Stimulated activated naive CD8-positive, alpha-beta T cell treated with anti-CD3 and anti-CD28 coated beads, Interleukin-15, Interleukin-2, amounts not matched to agents 100 U/mL and 50 U/mL, for 24 hours (primary cell): ENCODE data around the gene FGL2.
"Not testable (repeated sequence)": the region's sequence is repeated elsewhere in the genome, so short reads cannot be mapped to it uniquely, and the experiment has no call there.

Experiments used
- ATAC-seq: fragments of 150-1000 bp; cut with Tn5 transposase; one replicate; pipeline ENCODE4 v1.10.0; 2021
- DNase-seq: peaks from one replicate; pipeline ENCODE4 v3.0.0; 2021

The FGL2 gene

GRCh38 chr7:77216181-77216845, 16.7 kb upstream of the FGL2 start:
- no peak for DNase-seq
- ATAC-seq, result no peak

- DNase-seq, result no peak
- ATAC-seq, result no peak
These were observed 10.0 kb upstream of the FGL2 start for GRCh38 chr7:77209479-77210139.

GRCh38 chr7:77208416-77208815, 8.8 kb upstream of the FGL2 start:
- ATAC-seq (no peak), DNase-seq (no peak)

- ATAC-seq (no peak), DNase-seq (no peak)
These were observed 6.1 kb upstream of the FGL2 start for GRCh38 chr7:77205706-77206105.

GRCh38 chr7:77202481-77202976, 2.9 kb upstream of the FGL2 start:
- DNase-seq (no peak), ATAC-seq (peak; percentile 50)

- no peak for DNase-seq
- ATAC-seq, result no peak
These were observed 923 bp upstream of the FGL2 start for GRCh38 chr7:77200542-77200941.

GRCh38 chr7:77197141-77197540, 2.5 kb downstream of the FGL2 start:
- ATAC-seq, result no peak
- DNase-seq, result no peak

GRCh38 chr7:77188731-77189437, 10.7 kb downstream of the FGL2 start:
- DNase-seq (no peak), ATAC-seq (no peak)

GRCh38 chr7:77185866-77186265, 13.8 kb downstream of the FGL2 start:
- DNase-seq (no peak), ATAC-seq (no peak)

- DNase-seq, result no peak
These were observed 14.6 kb downstream of the FGL2 start for GRCh38 chr7:77184990-77185389.

GRCh38 chr7:77184463-77184862, 15.2 kb downstream of the FGL2 start:
- DNase-seq (no peak), ATAC-seq (no peak)

More at GRCh38 chr7:77184990-77185389, 14.6 kb downstream of the FGL2 start:
- ATAC-seq, result no peak

- ATAC-seq (no peak), DNase-seq (no peak)
These were observed 17.4 kb downstream of the FGL2 start for GRCh38 chr7:77182261-77182660.

- no peak for ATAC-seq
- DNase-seq, result no peak
These were observed 17.9 kb downstream of the FGL2 start for GRCh38 chr7:77181734-77182133.

GRCh38 chr7:77181015-77181595, 18.5 kb downstream of the FGL2 start:
- ATAC-seq, result peak; percentile 43

GRCh38 chr7:77178024-77178423, 21.6 kb downstream of the FGL2 start:
- ATAC-seq, DNase-seq: not testable (repeated sequence)

More at GRCh38 chr7:77181015-77181595, 18.5 kb downstream of the FGL2 start:
- no peak for DNase-seq

GRCh38 chr7:77177321-77177904, 22.2 kb downstream of the FGL2 start:
- not testable (repeated sequence) for ATAC-seq, DNase-seq

GRCh38 chr7:77175274-77175800, 24.3 kb downstream of the FGL2 start:
- not testable (repeated sequence) for ATAC-seq, DNase-seq

- not testable (repeated sequence) for DNase-seq, ATAC-seq
These were observed 25.2 kb downstream of the FGL2 start for GRCh38 chr7:77174418-77174817.

- ATAC-seq, DNase-seq: not testable (repeated sequence)
These were observed 27.0 kb downstream of the FGL2 start for GRCh38 chr7:77172437-77173172.

GRCh38 chr7:77171073-77171472, 28.5 kb downstream of the FGL2 start:
- not testable (repeated sequence) for DNase-seq, ATAC-seq

GRCh38 chr7:77157446-77157845, 42.2 kb downstream of the FGL2 start:
- ATAC-seq (peak; percentile 50), DNase-seq (peak; percentile 7)
